H1 (cell line): ENCODE measurements around the gene TBC1D16. TPM values are rescaled to one million over a fixed set of nuclear protein-coding genes. Genes with fewer than 3 reads are reported as not detected.

Experiments used
- CTCF ChIA-PET: fragments of 300-600 bp; sonication (Branson Sonifier 250); formaldehyde crosslinking; loops from one replicate; lab custom pipeline; 2021; ENCODE audit not compliant: partially characterized antibody; lab: Charles Lee
- POLR2A ChIA-PET: fragments of 300-600 bp; sonication (Branson Sonifier 250); formaldehyde crosslinking; loops from one replicate; lab custom pipeline; 2021; ENCODE audit warnings: inconsistent platforms; ENCODE audit not compliant: partially characterized antibody; lab: Charles Lee
- DNase-seq, 2 experiments: peaks; one replicate each; pipeline versions ENCODE4 v3.0.0 to v3.0.0-alpha.2; 2010 to 2022; ENCODE audit warnings: low spot score in 2 of 2, low read depth in 1 of 2, mixed read lengths in 1 of 2
- FAIRE-seq: peaks from 2 replicates; lab custom pipeline; 2011; peaks lifted over from hg19 to GRCh38; lab: Jason Lieb, UNC
- H2AFZ ChIP-seq: 2 replicates; pipeline ENCODE4 v1.8.1; 2012; ENCODE audit warnings: low read length, inconsistent platforms
- H2AK5ac ChIP-seq: 2 replicates; pipeline ENCODE4 v1.6.1; 2013; ENCODE audit warnings: low read depth, low read length
- H2BK120ac ChIP-seq: replicated peaks from 2 replicates; pipeline ENCODE3; 2013; ENCODE audit warnings: low read depth, low read length, inconsistent platforms
- H2BK12ac ChIP-seq: 2 replicates; pipeline ENCODE4 v1.6.1; 2013; ENCODE audit warnings: low read depth, low read length
- H2BK15ac ChIP-seq: 2 replicates; pipeline ENCODE4 v1.6.1; 2013; ENCODE audit warnings: low read length
- H2BK20ac ChIP-seq: 2 replicates; pipeline ENCODE4 v1.6.1; 2013; ENCODE audit warnings: low read length
- H2BK5ac ChIP-seq: 2 replicates; pipeline ENCODE4 v1.6.1; 2013; ENCODE audit warnings: low read depth, low read length
- H3K14ac ChIP-seq: 2 replicates; pipeline ENCODE4 v1.6.1; 2013; ENCODE audit warnings: inconsistent platforms; ENCODE audit not compliant: insufficient read length
- H3K18ac ChIP-seq: 2 replicates; pipeline ENCODE4 v1.6.1; 2013; ENCODE audit warnings: low read length; ENCODE audit errors: extremely low read depth
- H3K23ac ChIP-seq: 2 replicates; pipeline ENCODE4 v1.6.1; 2013; ENCODE audit warnings: inconsistent platforms; ENCODE audit not compliant: insufficient read length
- H3K23me2 ChIP-seq: 2 replicates; pipeline ENCODE4 v1.6.1; 2013; ENCODE audit warnings: low read depth, low read length
- H3K27ac ChIP-seq: 2 replicates; pipeline ENCODE4 v1.6.1; 2011; ENCODE audit warnings: low read depth, low read length, inconsistent platforms
- H3K27me3 ChIP-seq, 4 experiments: replicated peaks in 1 of 4; 1 replicate in 1 of 4; 2 replicates in 3 of 4; pipeline versions ENCODE4 v1.6.1 to v1.8.1; 2011 to 2013; ENCODE audit warnings: low read length in 3 of 4, mild to moderate bottlenecking in 3 of 4, inconsistent platforms in 2 of 4, mixed read lengths in 2 of 4, moderate library complexity in 1 of 4; ENCODE audit not compliant: control insufficient read depth in 3 of 4, insufficient read depth in 3 of 4; ENCODE audit errors: extremely low read depth in 1 of 4
- H3K36me3 ChIP-seq, 4 experiments: 2 replicates each; pipeline versions ENCODE4 v1.6.1 to v1.8.1; 2011 to 2013; ENCODE audit warnings: mild to moderate bottlenecking in 4 of 4, low read length in 3 of 4, moderate library complexity in 2 of 4, control low read depth in 1 of 4, inconsistent platforms in 1 of 4; ENCODE audit not compliant: insufficient read depth in 4 of 4, control insufficient read depth in 2 of 4
- H3K4ac ChIP-seq: replicated peaks from 2 replicates; pipeline ENCODE3; 2013; ENCODE audit warnings: low read length, low read depth, mixed read lengths, inconsistent platforms; ENCODE audit not compliant: insufficient read length
- H3K4me1 ChIP-seq, 4 experiments: replicated peaks in 1 of 4; 1 replicate in 1 of 4; 2 replicates in 3 of 4; pipeline versions ENCODE4 v1.6.1 to v1.8.1; 2011 to 2013; ENCODE audit warnings: low read length in 3 of 4, inconsistent platforms in 2 of 4, mixed read lengths in 1 of 4; ENCODE audit not compliant: insufficient read depth in 4 of 4, control insufficient read depth in 3 of 4
- H3K4me2 ChIP-seq, 2 experiments: 2 replicates each; pipeline versions ENCODE4 v1.6.1 to v1.8.1; 2011 to 2013; ENCODE audit warnings: low read depth in 2 of 2, low read length in 2 of 2, control low read depth in 1 of 2, inconsistent platforms in 1 of 2, mild to moderate bottlenecking in 1 of 2; ENCODE audit not compliant: insufficient read depth in 1 of 2
- H3K4me3 ChIP-seq, 4 experiments: fragments of 200-600, 300-600 bp in 1 of 4; sonication (generic), shearing (Covaris generic), sonication (Bioruptor Twin) in 1 of 4; 2 replicates each; pipeline versions ENCODE4 v1.5.1 to v1.8.1; 2011 to 2016; ENCODE audit warnings: low read length in 4 of 4, low read depth in 3 of 4, control low read depth in 2 of 4, inconsistent platforms in 2 of 4, mild to moderate bottlenecking in 2 of 4, mixed read lengths in 1 of 4, moderate library complexity in 1 of 4; ENCODE audit not compliant: insufficient read depth in 2 of 4; ENCODE audit errors: extremely low read depth in 1 of 4
- H3K56ac ChIP-seq: replicated peaks from 2 replicates; pipeline ENCODE3; 2013; ENCODE audit warnings: low read depth, mild to moderate bottlenecking, mixed read lengths, low read length, inconsistent platforms; ENCODE audit not compliant: insufficient read length
- H3K79me1 ChIP-seq: 2 replicates; pipeline ENCODE4 v1.6.1; 2013; ENCODE audit warnings: low read depth, low read length, control low read depth
- H3K79me2 ChIP-seq, 2 experiments: 2 replicates each; pipeline versions ENCODE4 v1.6.1 to v1.8.1; 2012 to 2013; ENCODE audit warnings: low read length in 2 of 2, mild to moderate bottlenecking in 2 of 2, inconsistent platforms in 1 of 2; ENCODE audit not compliant: insufficient read depth in 2 of 2, control insufficient read depth in 1 of 2
- H3K9ac ChIP-seq, 4 experiments: replicated peaks in 1 of 4; 1 replicate in 1 of 4; 2 replicates in 3 of 4; pipeline versions ENCODE4 v1.6.1 to v1.8.1; 2011 to 2013; ENCODE audit warnings: low read depth in 3 of 4, low read length in 3 of 4, control low read depth in 2 of 4, mild to moderate bottlenecking in 2 of 4, moderate library complexity in 2 of 4, inconsistent platforms in 1 of 4; ENCODE audit errors: extremely low read depth in 1 of 4
- H3K9me3 ChIP-seq, 2 experiments: 2 replicates each; pipeline versions ENCODE4 v1.6.1 to v1.8.1; 2012 to 2013; ENCODE audit warnings: mild to moderate bottlenecking in 2 of 2, moderate library complexity in 2 of 2, control low read depth in 1 of 2, inconsistent platforms in 1 of 2, low read depth in 1 of 2, low read length in 1 of 2, mixed read lengths in 1 of 2; ENCODE audit not compliant: insufficient read depth in 2 of 2
- H4K20me1 ChIP-seq, 2 experiments: replicated peaks in 1 of 2; 2 replicates each; pipeline versions ENCODE3 to v1.8.1; 2011 to 2013; ENCODE audit warnings: inconsistent platforms in 2 of 2, low read length in 2 of 2, mild to moderate bottlenecking in 1 of 2; ENCODE audit not compliant: insufficient read depth in 2 of 2, control insufficient read depth in 1 of 2
- H4K5ac ChIP-seq: 2 replicates; pipeline ENCODE4 v1.6.1; 2013; ENCODE audit warnings: low read length, low read depth, mixed read lengths, inconsistent platforms; ENCODE audit not compliant: insufficient read length
- H4K8ac ChIP-seq: 2 replicates; pipeline ENCODE4 v1.8.0; 2013; ENCODE audit warnings: mild to moderate bottlenecking, moderate library complexity, low read length, inconsistent platforms; ENCODE audit not compliant: insufficient read depth; ENCODE audit errors: extremely low read depth
- H4K91ac ChIP-seq: replicated peaks from 2 replicates; pipeline ENCODE3; 2013; ENCODE audit warnings: low read length, mixed read lengths, inconsistent platforms; ENCODE audit not compliant: insufficient read length
- SAP30 ChIP-seq: fragments of 300-600 bp; sonication (generic); IDR thresholded peaks from 2 replicates; pipeline ENCODE4 v1.7.1; 2012; ENCODE audit warnings: low read length, moderate library complexity, mild to moderate bottlenecking, inconsistent platforms; ENCODE audit not compliant: insufficient read depth, insufficient replicate concordance
- SIN3A ChIP-seq, 2 experiments: IDR thresholded peaks in 1 of 2; conservative IDR thresholded peaks in 1 of 2; 2 replicates each; pipeline ENCODE4 v1.6.1; 2011 to 2012; ENCODE audit warnings: low read length in 2 of 2, improper control_type of control experiment in 1 of 2, low read depth in 1 of 2, mild to moderate bottlenecking in 1 of 2
- WGBS, 2 experiments: shearing (Covaris generic) in 1 of 2; methylation state at CpG; one replicate each; pipeline versions ENCODE4 v1.1.6 to v1.1.7; 2013 to 2015; ENCODE audit warnings: low lambda C conversion rate in 2 of 2, mixed read lengths in 2 of 2, inconsistent platforms in 1 of 2, low coverage in 1 of 2, missing lambda C conversion rate in 1 of 2; ENCODE audit not compliant: insufficient replicate concordance in 2 of 2, insufficient coverage in 1 of 2, insufficient read length in 1 of 2; ENCODE audit errors: extremely low coverage in 1 of 2, missing lambda C conversion rate in 1 of 2; 5-methylcytosine and 5-hydroxymethylcytosine counted together
- polyA plus RNA-seq, 7 experiments: library from polyadenylated mRNA; depleted of rRNA in 3 of 7; stranded (reverse) in 5 of 7; unstranded in 2 of 7; fragments of >200 nt in 5 of 7; fragments of 200-250 nt in 2 of 7; gene quantifications; 1 replicate in 5 of 7; 2 replicates in 1 of 7; 4 replicates in 1 of 7; pipeline versions ENCODE4 v1.2.1 to v1.2.3, GENCODE V29; 2011 to 2013; ENCODE audit warnings: missing spikeins in 2 of 7, mixed read lengths in 2 of 7
- total RNA-seq: library from RNA; stranded (reverse); fragmentation: NEBNext Ultra II Directional; extraction: Animal tissue kit (Norgen Biotek cat#: 25700); gene quantifications from 2 replicates; pipeline ENCODE4 v1.2.1, GENCODE V29; 2021

TBC1D16 gene
- total and polyA plus RNA-seq, 2 of the 8 experiments (the other 6 are each of a cell fraction or from before 2014, with no cell fraction given), result 21.1 to 109 TPM

GRCh38 chr17:79948406-79948944 lies 87.2 kb downstream of the TBC1D16 start:
- Histone ChIP-seq H2AK5ac (peak overlapping the region; percentile 97), H3K79me2 (peaks cover 0 to 7% of the 10 kb centered on the region in 2 experiments; a peak in 1 of 4 replicates), H3K18ac (peak overlapping the region; percentile 93), H3K23me2 (no peaks in the 10 kb centered on the region; the same call in 1 of the 2 replicates), H4K5ac (peak overlapping the region; percentile 34), H4K91ac (peak overlapping the region; percentile 96), H2AFZ (no peak overlapping the region), H3K14ac (no peak overlapping the region), H2BK12ac (peak overlapping the region; percentile 94), H3K4me1 (peaks cover 20 to 47% (median 41%) of the 10 kb centered on the region in 4 experiments), H4K20me1 (peaks cover 0 to 5% of the 10 kb centered on the region in 2 experiments), H2BK20ac (peak overlapping the region; percentile 82; the same call in 1 of the 2 replicates), H3K23ac (no peak overlapping the region), H3K9me3 (no peaks in the 10 kb centered on the region), H3K9ac (no peak overlapping the region), H2BK120ac (no peak overlapping the region), H3K4ac (peak overlapping the region; percentile 10), H3K27me3 (no peaks in the 10 kb centered on the region), H3K27ac (0 out of 2 replicates have a peak overlapping the region, but pooled peaks have one; percentile 91), H3K4me2 (peak overlapping the region; percentile 79 to 86), H2BK5ac (peak overlapping the region; percentile 92), H3K56ac (no peak overlapping the region), H3K36me3 (peaks cover 8 to 27% (median 14%) of the 10 kb centered on the region in 4 experiments), H4K8ac (no peak overlapping the region), H3K4me3 (peak overlapping the region in 1 of 4 experiments; percentile 54; a peak in 1 of 8 replicates), H2BK15ac (peak overlapping the region; percentile 99), H3K79me1 (peaks cover 10% of the 10 kb centered on the region; the same call in 1 of the 2 replicates)
- CTCF ChIA-PET, result interaction anchor here (0.6 to 14.6 kb wide), 13 partner anchors 13 to 484 kb away, joined by 3 to 187 read pairs (median 4); partner anchors contain the start of gene CBX4
- FAIRE-seq, result no peak
- POLR2A ChIA-PET, result interaction anchor here (1.1 to 15.6 kb wide), 12 partner anchors 9 to 161 kb away, joined by 4 to 152 read pairs (median 10); no protein-coding TSS in a partner anchor
- no peak for DNase-seq
- 82% methylated on average over 10 of the region's 10 CpGs; no CpG with 5 or more reads in 1 of the 2 experiments for WGBS, 2 experiments
- TF ChIP-seq SIN3A (conservative IDR thresholded peaks at IDR 0.05 in 1 of 2, IDR thresholded peaks at IDR 0.05 in 1 of 2; ENCODE audit: low read depth in 1 of 2, low read length in 2 of 2), result no peak
- no peak for TF ChIP-seq SAP30
